HL-60/S4 treated with phorbol 12-myristate 13-acetate at 8.2 ng/mL for 4 days and 3 days (cell line): ENCODE results near the gene WDR88.
"Not testable (repeated sequence)": the region's sequence is repeated elsewhere in the genome, so short reads cannot be mapped to it uniquely, and the experiment has no call there.

ENCODE experiments used
- in situ Hi-C: fragments of 300-500 bp; cut with MboI; formaldehyde crosslinking; loops from 2 replicates; pipeline ENCODE4 v1.15.0; 2022; ENCODE audit warnings: low sequenced_read_pairs

Gene WDR88

GRCh38 chr19:33125929-33126388, 6.0 kb upstream of the WDR88 start:
- in situ Hi-C loops: loop anchor here (25.0 kb wide), 2 partner anchors 286 to 636 kb away; no protein-coding TSS in a partner anchor

DNA sequence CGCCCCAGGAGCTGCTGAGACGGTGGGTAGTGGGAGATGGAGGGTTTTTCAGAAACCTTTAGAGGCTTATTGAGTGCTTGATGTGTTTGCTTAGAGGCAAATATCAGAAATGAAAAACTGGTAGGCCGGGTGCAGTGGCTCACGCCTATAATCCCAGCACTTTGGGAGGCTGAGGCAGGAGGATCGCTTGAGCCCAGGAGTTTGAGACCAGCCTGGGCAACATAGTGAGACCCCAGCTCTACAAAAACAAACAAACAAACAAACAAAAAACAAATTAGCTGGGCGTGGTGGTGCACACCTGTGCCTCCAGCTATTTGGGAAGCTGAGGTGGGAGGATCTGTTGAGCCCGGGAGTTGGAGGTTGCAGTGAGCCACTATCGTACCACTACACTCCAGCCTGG, 5.2 kb upstream of the WDR88 start:
- in situ Hi-C loops: loop anchor here (25.0 kb wide), 2 partner anchors 286 to 636 kb away; no protein-coding TSS in a partner anchor

GRCh38 chr19:33129901-33130300, 2.0 kb upstream of the WDR88 start:
- in situ Hi-C loops: loop anchor here (25.0 kb wide), 2 partner anchors 282 to 632 kb away; no protein-coding TSS in a partner anchor

GRCh38 chr19:33130433-33130832, 1.5 kb upstream of the WDR88 start:
- in situ Hi-C loops: loop anchor here (25.0 kb wide), 2 partner anchors 282 to 632 kb away; no protein-coding TSS in a partner anchor

GRCh38 chr19:33132425-33132824, 511 bp downstream of the WDR88 start:
- in situ Hi-C loops: loop anchor here (25.0 kb wide), 2 partner anchors 280 to 630 kb away; no protein-coding TSS in a partner anchor

- in situ Hi-C loops: loop anchor here (25.0 kb wide), 2 partner anchors 279 to 629 kb away; no protein-coding TSS in a partner anchor
Observed at GRCh38 chr19:33133438-33134031, 1.6 kb downstream of the WDR88 start.

GRCh38 chr19:33134571-33135041, 2.7 kb downstream of the WDR88 start:
- in situ Hi-C loops: loop anchor here (25.0 kb wide), 2 partner anchors 278 to 628 kb away; no protein-coding TSS in a partner anchor

GRCh38 chr19:33139165-33139564, 7.3 kb downstream of the WDR88 start:
- in situ Hi-C loops: loop anchor here (25.0 kb wide), 2 partner anchors 273 to 623 kb away; no protein-coding TSS in a partner anchor

DNA sequence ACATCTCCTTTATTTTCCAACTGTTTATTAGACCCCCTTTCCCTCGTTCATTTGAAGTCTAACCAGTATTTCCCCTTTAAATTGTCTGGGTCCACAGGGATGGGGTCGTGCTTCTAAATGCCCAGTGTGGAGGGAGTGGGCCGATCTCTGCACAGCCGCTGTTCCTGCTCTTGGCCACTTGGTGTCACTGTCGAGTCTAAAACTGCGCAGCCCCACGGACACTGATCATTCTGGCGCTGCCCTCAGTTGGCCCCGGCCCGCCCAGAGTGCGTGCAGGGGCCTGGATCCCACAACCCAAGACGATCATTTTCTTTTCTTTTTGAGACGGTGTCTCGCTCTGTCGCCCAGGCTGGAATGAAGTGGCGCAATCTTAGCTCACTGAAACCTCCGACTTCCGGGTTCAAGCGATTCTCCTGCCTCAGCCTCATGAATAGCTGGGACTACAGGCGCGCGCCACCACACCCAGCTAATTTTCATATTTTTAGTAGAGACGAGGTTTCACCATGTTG, 12.0 kb downstream of the WDR88 start:
- in situ Hi-C loops: loop anchor here (25.0 kb wide), 2 partner anchors 268 to 618 kb away; no protein-coding TSS in a partner anchor

GRCh38 chr19:33146209-33146608, 14.3 kb downstream of the WDR88 start:
- in situ Hi-C loops: loop anchor here (25.0 kb wide), 2 partner anchors 266 to 616 kb away; no protein-coding TSS in a partner anchor

DNA sequence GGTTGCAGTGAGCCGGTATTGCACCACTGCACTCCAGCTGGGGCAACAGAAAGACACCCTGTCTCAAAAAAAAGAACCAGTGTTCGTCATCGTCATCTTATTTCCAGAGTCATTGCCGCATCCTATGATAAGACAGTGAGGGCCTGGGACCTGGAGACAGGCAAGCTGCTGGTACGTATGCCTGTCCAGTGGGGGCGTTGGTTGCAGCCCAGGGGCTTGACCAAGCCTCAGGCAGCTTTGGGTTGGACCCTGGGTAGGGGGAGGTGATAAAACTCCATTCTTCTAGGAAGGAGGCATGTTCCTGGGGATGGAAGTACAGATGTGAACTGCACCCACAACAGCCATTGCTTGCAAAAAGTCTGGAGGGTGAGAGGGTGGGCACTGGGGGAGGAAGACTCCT, 15.6 kb downstream of the WDR88 start:
- in situ Hi-C loops: loop anchor here (25.0 kb wide), 2 partner anchors 265 to 615 kb away; no protein-coding TSS in a partner anchor

- in situ Hi-C loops: no loop called here
Observed at GRCh38 chr19:33150852-33151518, 19.1 kb downstream of the WDR88 start.

GRCh38 chr19:33152176-33152575, 20.3 kb downstream of the WDR88 start:
- in situ Hi-C loops: no loop called here

DNA sequence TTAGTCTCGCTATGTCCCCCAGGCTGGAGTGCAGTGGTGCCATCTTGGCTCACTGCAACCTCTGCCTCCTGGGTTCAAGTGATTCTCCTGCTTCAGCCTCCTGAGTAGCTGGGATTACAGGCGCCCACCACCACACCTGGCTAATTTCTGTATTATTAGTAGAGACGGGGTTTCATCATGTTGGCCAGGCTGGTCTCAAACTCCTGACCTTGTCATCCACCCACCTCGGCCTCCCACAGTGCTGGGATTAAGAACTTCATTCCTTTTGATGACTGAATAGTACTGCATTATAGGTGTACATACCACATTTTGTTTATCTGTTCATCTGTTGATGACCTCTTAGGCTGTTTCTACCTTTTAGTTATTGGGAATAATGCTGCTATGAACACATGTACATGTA, 20.7 kb downstream of the WDR88 start:
- in situ Hi-C loops: not testable (repeated sequence)

GRCh38 chr19:33154313-33154712, 22.4 kb downstream of the WDR88 start:
- in situ Hi-C loops: not testable (repeated sequence)

GRCh38 chr19:33156334-33156733, 24.4 kb downstream of the WDR88 start:
- in situ Hi-C loops: no loop called here

- in situ Hi-C loops: no loop called here
Observed at GRCh38 chr19:33157906-33158305, 26.0 kb downstream of the WDR88 start.

DNA sequence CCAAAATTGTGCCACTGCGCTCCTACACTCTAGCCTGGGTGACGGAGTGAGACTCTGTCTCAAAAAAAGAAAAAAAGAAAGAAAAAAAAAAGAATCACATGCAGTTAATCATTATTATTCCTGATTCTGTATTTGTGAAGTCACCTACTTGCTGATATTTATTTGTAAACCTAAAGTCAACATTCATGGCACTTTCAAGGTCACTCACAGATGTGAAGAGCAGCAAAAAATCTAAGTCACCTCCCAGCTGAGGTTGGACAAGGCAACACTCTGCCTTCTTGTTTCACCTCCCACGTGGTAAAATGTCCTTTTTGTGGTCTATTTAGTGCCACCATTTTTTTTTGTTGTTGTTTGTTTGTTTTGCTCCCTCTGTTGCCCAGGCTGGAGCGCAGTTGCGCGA, 26.5 kb downstream of the WDR88 start:
- in situ Hi-C loops: no loop called here

GRCh38 chr19:33159149-33159548, 27.2 kb downstream of the WDR88 start:
- in situ Hi-C loops: no loop called here

- in situ Hi-C loops: no loop called here
Observed at GRCh38 chr19:33159893-33160292, 28.0 kb downstream of the WDR88 start.

DNA sequence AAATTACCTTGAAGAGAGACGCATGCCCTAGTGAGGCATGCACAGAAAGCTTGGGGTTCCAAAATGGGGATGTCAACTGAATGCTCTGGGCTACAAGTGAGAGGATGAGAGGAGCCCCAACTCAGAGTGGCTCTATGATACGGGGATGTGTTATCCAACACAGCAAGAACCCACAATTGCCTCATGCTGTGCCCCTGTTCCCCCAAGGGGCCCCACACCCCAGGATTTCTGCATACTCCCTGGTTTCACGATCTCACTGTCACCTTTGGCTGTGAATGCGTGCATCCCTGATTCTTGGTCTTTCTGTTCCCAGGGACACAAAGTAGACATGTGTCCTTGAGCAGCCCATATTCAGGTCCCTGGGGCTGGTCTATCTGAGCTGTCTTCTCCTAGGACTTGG, 29.3 kb downstream of the WDR88 start:
- in situ Hi-C loops: no loop called here
